HepG2 (cell line): Measurements from ENCODE around the gene MNAT1. TPM values are rescaled to one million over a fixed set of nuclear protein-coding genes. Genes with fewer than 3 reads are reported as not detected.

Experiments
- EP300 ChIP-seq, 3 experiments: sonication (generic) in 1 of 3; formaldehyde crosslinking in 1 of 3; IDR thresholded peaks; 2 replicates each; pipeline versions ENCODE4 v1.5.1 to v1.6.1; 2011 to 2020; ENCODE audit warnings: low read depth in 2 of 3, low read length in 2 of 3, borderline replicate concordance in 1 of 3, improper control_type of control experiment in 1 of 3, mild to moderate bottlenecking in 1 of 3, missing genetic modification reagents in 1 of 3, moderate library complexity in 1 of 3
- NFIC ChIP-seq: IDR thresholded peaks from 2 replicates; pipeline ENCODE4 v1.6.1; 2012; ENCODE audit warnings: mild to moderate bottlenecking, low read length, inconsistent platforms
- NFRKB ChIP-seq: fragments of 450-650 bp; IDR thresholded peaks from 2 replicates; pipeline ENCODE4 v1.6.1; 2017
- ONECUT2 ChIP-seq: sonication (generic); formaldehyde crosslinking; IDR thresholded peaks from 2 replicates; pipeline ENCODE4 v1.4.0; 2020; ENCODE audit warnings: missing genetic modification reagents
- PRDM10 ChIP-seq: sonication (generic); formaldehyde crosslinking; IDR thresholded peaks from 2 replicates; pipeline ENCODE4 v1.4.0; 2020; ENCODE audit warnings: low read depth, missing genetic modification reagents
- SAP130 ChIP-seq: IDR thresholded peaks from 2 replicates; pipeline ENCODE4 v1.6.1; 2016; ENCODE audit warnings: low read depth
- SETDB1 ChIP-seq: sonication (generic); formaldehyde crosslinking; IDR thresholded peaks from 2 replicates; pipeline ENCODE4 v1.5.1; 2020; ENCODE audit warnings: missing genetic modification reagents, mild to moderate bottlenecking, borderline replicate concordance
- SPEN ChIP-seq: sonication (generic); formaldehyde crosslinking; IDR thresholded peaks from 2 replicates; pipeline ENCODE4 v1.5.1; 2020; ENCODE audit warnings: low read depth, mild to moderate bottlenecking, missing genetic modification reagents
- TEAD3 ChIP-seq: optimal IDR thresholded peaks from 2 replicates; pipeline ENCODE3; 2016; ENCODE audit warnings: borderline replicate concordance
- ZBTB49 ChIP-seq: sonication (generic); formaldehyde crosslinking; IDR thresholded peaks from 2 replicates; pipeline ENCODE4 v1.4.0; 2020; ENCODE audit warnings: missing genetic modification reagents, borderline replicate concordance
- ZFX ChIP-seq: sonication (generic); formaldehyde crosslinking; IDR thresholded peaks from 2 replicates; pipeline ENCODE4 v1.4.0; 2020; ENCODE audit warnings: mild to moderate bottlenecking, low read depth, missing genetic modification reagents, moderate library complexity
- ZNF746 ChIP-seq: sonication (generic); formaldehyde crosslinking; IDR thresholded peaks from 2 replicates; pipeline ENCODE4 v1.8.0; 2022; ENCODE audit warnings: mild to moderate bottlenecking, missing genetic modification reagents
- ZNF761 ChIP-seq: sonication (generic); formaldehyde crosslinking; conservative IDR thresholded peaks from 2 replicates; pipeline ENCODE4 v1.4.0; 2020; ENCODE audit warnings: mild to moderate bottlenecking, missing genetic modification reagents
- ZNF784 ChIP-seq: sonication (generic); formaldehyde crosslinking; IDR thresholded peaks from 2 replicates; pipeline ENCODE4 v1.5.1; 2020; ENCODE audit warnings: missing genetic modification reagents, mild to moderate bottlenecking, borderline replicate concordance
- ZSCAN25 ChIP-seq: sonication (generic); formaldehyde crosslinking; IDR thresholded peaks from 2 replicates; pipeline ENCODE4 v1.8.0; 2022; ENCODE audit warnings: mild to moderate bottlenecking, missing genetic modification reagents
- polyA plus RNA-seq, 8 experiments: library from polyadenylated mRNA; depleted of rRNA in 3 of 8; stranded (reverse) in 7 of 8; unstranded in 1 of 8; fragments of >200 nt; fragmentation: Illumina TruSeq in 4 of 8; extraction: Trizol in 4 of 8; gene quantifications; 2 replicates each; pipeline versions ENCODE4 v1.2.1 to v1.2.3, GENCODE V29; 2011 to 2016; ENCODE audit warnings: low read depth in 4 of 8, missing spikeins in 1 of 8, mixed read lengths in 1 of 8; ENCODE audit not compliant: insufficient read depth in 1 of 8
- total RNA-seq, 5 experiments: library from RNA; depleted of rRNA; stranded (reverse); fragments of >200 nt; fragmentation: Illumina TruSeq; extraction: Trizol; gene quantifications; 2 replicates each; pipeline ENCODE4 v1.2.3, GENCODE V29; 2016; ENCODE audit warnings: low read depth in 1 of 5
- TF ChIP-seq, protein P1 (sequence below): sonication (generic); formaldehyde crosslinking; IDR thresholded peaks from 2 replicates; pipeline ENCODE4 v1.4.0; 2020; ENCODE audit warnings: missing genetic modification reagents, borderline replicate concordance
- TF ChIP-seq, protein P2 (sequence below): sonication (generic); formaldehyde crosslinking; IDR thresholded peaks from 2 replicates; pipeline ENCODE4 v1.4.0; 2020; ENCODE audit warnings: missing genetic modification reagents, mild to moderate bottlenecking, borderline replicate concordance

Gene MNAT1
- total and polyA plus RNA-seq, 2 of the 13 experiments (the other 11 are each of a cell fraction or from before 2014, with no cell fraction given), result 49.2 to 94.8 TPM

GRCh38 chr14:60815371-60815770 lies 80.8 kb downstream of the MNAT1 start (continued):
- TF ChIP-seq, protein P1, sequence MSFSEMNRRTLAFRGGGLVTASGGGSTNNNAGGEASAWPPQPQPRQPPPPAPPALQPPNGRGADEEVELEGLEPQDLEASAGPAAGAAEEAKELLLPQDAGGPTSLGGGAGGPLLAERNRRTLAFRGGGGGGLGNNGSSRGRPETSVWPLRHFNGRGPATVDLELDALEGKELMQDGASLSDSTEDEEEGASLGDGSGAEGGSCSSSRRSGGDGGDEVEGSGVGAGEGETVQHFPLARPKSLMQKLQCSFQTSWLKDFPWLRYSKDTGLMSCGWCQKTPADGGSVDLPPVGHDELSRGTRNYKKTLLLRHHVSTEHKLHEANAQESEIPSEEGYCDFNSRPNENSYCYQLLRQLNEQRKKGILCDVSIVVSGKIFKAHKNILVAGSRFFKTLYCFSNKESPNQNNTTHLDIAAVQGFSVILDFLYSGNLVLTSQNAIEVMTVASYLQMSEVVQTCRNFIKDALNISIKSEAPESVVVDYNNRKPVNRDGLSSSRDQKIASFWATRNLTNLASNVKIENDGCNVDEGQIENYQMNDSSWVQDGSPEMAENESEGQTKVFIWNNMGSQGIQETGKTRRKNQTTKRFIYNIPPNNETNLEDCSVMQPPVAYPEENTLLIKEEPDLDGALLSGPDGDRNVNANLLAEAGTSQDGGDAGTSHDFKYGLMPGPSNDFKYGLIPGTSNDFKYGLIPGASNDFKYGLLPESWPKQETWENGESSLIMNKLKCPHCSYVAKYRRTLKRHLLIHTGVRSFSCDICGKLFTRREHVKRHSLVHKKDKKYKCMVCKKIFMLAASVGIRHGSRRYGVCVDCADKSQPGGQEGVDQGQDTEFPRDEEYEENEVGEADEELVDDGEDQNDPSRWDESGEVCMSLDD (CRISPR knock-in tag), result no peak
- TF ChIP-seq ZNF761 (CRISPR knock-in tag), result no peak
- TF ChIP-seq ZBTB49 (CRISPR knock-in tag), result no peak
- TF ChIP-seq ZNF746 (CRISPR knock-in tag), result no peak
- peak; percentile 83 for TF ChIP-seq TEAD3
- no peak for TF ChIP-seq PRDM10 (CRISPR knock-in tag)
- peak; percentile 89 for TF ChIP-seq ONECUT2
- no peak for TF ChIP-seq ZNF784 (CRISPR knock-in tag)
- TF ChIP-seq, protein P2, sequence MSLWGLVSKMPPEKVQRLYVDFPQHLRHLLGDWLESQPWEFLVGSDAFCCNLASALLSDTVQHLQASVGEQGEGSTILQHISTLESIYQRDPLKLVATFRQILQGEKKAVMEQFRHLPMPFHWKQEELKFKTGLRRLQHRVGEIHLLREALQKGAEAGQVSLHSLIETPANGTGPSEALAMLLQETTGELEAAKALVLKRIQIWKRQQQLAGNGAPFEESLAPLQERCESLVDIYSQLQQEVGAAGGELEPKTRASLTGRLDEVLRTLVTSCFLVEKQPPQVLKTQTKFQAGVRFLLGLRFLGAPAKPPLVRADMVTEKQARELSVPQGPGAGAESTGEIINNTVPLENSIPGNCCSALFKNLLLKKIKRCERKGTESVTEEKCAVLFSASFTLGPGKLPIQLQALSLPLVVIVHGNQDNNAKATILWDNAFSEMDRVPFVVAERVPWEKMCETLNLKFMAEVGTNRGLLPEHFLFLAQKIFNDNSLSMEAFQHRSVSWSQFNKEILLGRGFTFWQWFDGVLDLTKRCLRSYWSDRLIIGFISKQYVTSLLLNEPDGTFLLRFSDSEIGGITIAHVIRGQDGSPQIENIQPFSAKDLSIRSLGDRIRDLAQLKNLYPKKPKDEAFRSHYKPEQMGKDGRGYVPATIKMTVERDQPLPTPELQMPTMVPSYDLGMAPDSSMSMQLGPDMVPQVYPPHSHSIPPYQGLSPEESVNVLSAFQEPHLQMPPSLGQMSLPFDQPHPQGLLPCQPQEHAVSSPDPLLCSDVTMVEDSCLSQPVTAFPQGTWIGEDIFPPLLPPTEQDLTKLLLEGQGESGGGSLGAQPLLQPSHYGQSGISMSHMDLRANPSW (CRISPR knock-in tag), result no peak
- TF ChIP-seq NFRKB, result no peak
- TF ChIP-seq SPEN (CRISPR knock-in tag), result no peak
- TF ChIP-seq ZSCAN25 (CRISPR knock-in tag), result no peak
- TF ChIP-seq NFIC, result peak; percentile 69; the same call in 1 of the 2 replicates
- TF ChIP-seq SETDB1, result no peak
- no peak for TF ChIP-seq ZFX (CRISPR knock-in tag)
- TF ChIP-seq SAP130, result peak; percentile 68
- peak in 1 of 2 experiments; percentile 82; a peak in 2 of 4 replicates for TF ChIP-seq EP300 (IDR thresholded peaks at IDR 0.05; ENCODE audit: low read depth in 2 of 2, low read length in 2 of 2)
- TF ChIP-seq EP300 (CRISPR knock-in tag; IDR thresholded peaks at IDR 0.05; ENCODE audit: borderline replicate concordance), result peak; percentile 89
